PFSK-1 (cell line): ENCODE measurements around the gene TET3.

Source experiments
- FOXP2 ChIP-seq: optimal IDR thresholded peaks from 2 replicates; pipeline ENCODE3; 2011; ENCODE audit warnings: borderline replicate concordance, control low read depth, inconsistent platforms; ENCODE audit not compliant: insufficient read depth; ENCODE audit errors: extremely low read length, extremely low read depth
- POLR2AphosphoS5 ChIP-seq: IDR thresholded peaks from 2 replicates; pipeline ENCODE4 v1.6.1; 2012; ENCODE audit warnings: low read depth, mild to moderate bottlenecking, control low read depth, low read length, moderate library complexity
- REST ChIP-seq, 2 experiments: IDR thresholded peaks; 2 replicates each; pipeline versions ENCODE4 v1.6.1 to v1.8.0; 2011 to 2012; ENCODE audit warnings: low read depth in 2 of 2, low read length in 2 of 2, control low read depth in 1 of 2, inconsistent platforms in 1 of 2, mild to moderate bottlenecking in 1 of 2, moderate library complexity in 1 of 2; ENCODE audit not compliant: insufficient read depth in 1 of 2
- SIN3A ChIP-seq: IDR thresholded peaks from 2 replicates; pipeline ENCODE4 v1.6.1; 2012; ENCODE audit warnings: mild to moderate bottlenecking, low read length, moderate library complexity, borderline replicate concordance; ENCODE audit not compliant: insufficient read depth
- TAF1 ChIP-seq: IDR thresholded peaks from 2 replicates; pipeline ENCODE4 v1.6.1; 2012; ENCODE audit warnings: low read length, control low read depth, borderline replicate concordance; ENCODE audit not compliant: insufficient read depth

TET3 gene

GRCh38 chr2:74002505-74003421 is 18.1 kb downstream of the TET3 start:
- TF ChIP-seq SIN3A = peak; percentile 65; the same call in 1 of the 2 replicates
- 0 out of 2 replicates have a peak, but pooled peaks have one; percentile 37 for TF ChIP-seq TAF1
- no peak for TF ChIP-seq POLR2AphosphoS5

- no peak for TF ChIP-seq REST (IDR thresholded peaks at IDR 0.05; ENCODE audit: insufficient read depth in 1 of 2, low read depth in 2 of 2, low read length in 2 of 2)
- TF ChIP-seq POLR2AphosphoS5 = no peak
- no peak for TF ChIP-seq FOXP2
- no peak for TF ChIP-seq SIN3A
- TF ChIP-seq TAF1 = no peak
Observed at GRCh38 chr2:74003494-74004211, 18.9 kb downstream of the TET3 start.

GRCh38 chr2:74004212-74005182 is 19.8 kb downstream of the TET3 start:
- no peak for TF ChIP-seq POLR2AphosphoS5
- TF ChIP-seq SIN3A = no peak
- no peak for TF ChIP-seq REST (IDR thresholded peaks at IDR 0.05; ENCODE audit: insufficient read depth in 1 of 2, low read depth in 2 of 2, low read length in 2 of 2)
- no peak for TF ChIP-seq FOXP2
- TF ChIP-seq TAF1 = no peak

GRCh38 chr2:74005786-74006185 is 21.1 kb downstream of the TET3 start:
- TF ChIP-seq REST (IDR thresholded peaks at IDR 0.05; ENCODE audit: insufficient read depth in 1 of 2, low read depth in 2 of 2, low read length in 2 of 2) (no peak), TAF1 (no peak), POLR2AphosphoS5 (no peak), FOXP2 (no peak), SIN3A (no peak)

GRCh38 chr2:74006459-74006858 is 21.7 kb downstream of the TET3 start:
- TF ChIP-seq SIN3A = no peak
- TF ChIP-seq POLR2AphosphoS5 = no peak
- TF ChIP-seq FOXP2 = no peak
- TF ChIP-seq REST (IDR thresholded peaks at IDR 0.05; ENCODE audit: insufficient read depth in 1 of 2, low read depth in 2 of 2, low read length in 2 of 2) = no peak
- TF ChIP-seq TAF1 = no peak
